ENCODE measurements around the gene ATOSA.

ATOSA gene

GRCh38 chr15:52652984-52653383 is 26.2 kb downstream of the ATOSA start:
- DNase-seq (ENCODE audit: low read depth), result no peak
- H3K4me3 ChIP-seq (ENCODE audit: low read depth, low read length), result no peak overlapping the region

DNA sequence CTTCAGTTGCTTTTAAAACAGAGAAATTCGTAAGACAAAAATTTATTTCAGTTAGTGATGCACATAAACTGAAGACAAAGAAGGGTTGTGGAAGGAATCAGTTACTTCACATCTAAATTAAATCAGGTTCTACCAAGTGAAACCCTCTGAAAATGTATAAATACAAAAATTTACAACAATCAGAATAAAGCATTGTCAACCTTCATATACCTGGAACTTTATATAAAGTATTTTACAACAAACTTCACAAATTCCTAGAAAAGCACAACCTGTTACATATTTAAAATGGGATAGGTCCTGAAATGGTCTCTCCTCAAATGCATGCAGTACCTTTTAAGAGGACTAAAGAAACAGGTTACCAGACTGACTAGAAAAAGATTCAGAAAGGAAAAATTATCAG is 26.9 kb downstream of the ATOSA start:
- DNase-seq (ENCODE audit: low read depth), result no peak
- no peak overlapping the region for H3K4me3 ChIP-seq (ENCODE audit: low read depth, low read length)
- TF ChIP-seq, protein P1, sequence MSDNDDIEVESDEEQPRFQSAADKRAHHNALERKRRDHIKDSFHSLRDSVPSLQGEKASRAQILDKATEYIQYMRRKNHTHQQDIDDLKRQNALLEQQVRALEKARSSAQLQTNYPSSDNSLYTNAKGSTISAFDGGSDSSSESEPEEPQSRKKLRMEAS (IDR thresholded peaks at IDR 0.05; ENCODE audit: low read depth, low read length), result no peak
- TF ChIP-seq POLR2A (IDR thresholded peaks at IDR 0.05; ENCODE audit: extremely low read depth, insufficient read length) (no peak), MYC (IDR thresholded peaks at IDR 0.05; ENCODE audit: low read depth, low read length) (no peak)
- TF ChIP-seq, protein P2, sequence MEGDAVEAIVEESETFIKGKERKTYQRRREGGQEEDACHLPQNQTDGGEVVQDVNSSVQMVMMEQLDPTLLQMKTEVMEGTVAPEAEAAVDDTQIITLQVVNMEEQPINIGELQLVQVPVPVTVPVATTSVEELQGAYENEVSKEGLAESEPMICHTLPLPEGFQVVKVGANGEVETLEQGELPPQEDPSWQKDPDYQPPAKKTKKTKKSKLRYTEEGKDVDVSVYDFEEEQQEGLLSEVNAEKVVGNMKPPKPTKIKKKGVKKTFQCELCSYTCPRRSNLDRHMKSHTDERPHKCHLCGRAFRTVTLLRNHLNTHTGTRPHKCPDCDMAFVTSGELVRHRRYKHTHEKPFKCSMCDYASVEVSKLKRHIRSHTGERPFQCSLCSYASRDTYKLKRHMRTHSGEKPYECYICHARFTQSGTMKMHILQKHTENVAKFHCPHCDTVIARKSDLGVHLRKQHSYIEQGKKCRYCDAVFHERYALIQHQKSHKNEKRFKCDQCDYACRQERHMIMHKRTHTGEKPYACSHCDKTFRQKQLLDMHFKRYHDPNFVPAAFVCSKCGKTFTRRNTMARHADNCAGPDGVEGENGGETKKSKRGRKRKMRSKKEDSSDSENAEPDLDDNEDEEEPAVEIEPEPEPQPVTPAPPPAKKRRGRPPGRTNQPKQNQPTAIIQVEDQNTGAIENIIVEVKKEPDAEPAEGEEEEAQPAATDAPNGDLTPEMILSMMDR (IDR thresholded peaks at IDR 0.05; ENCODE audit: low read depth, low read length), result no peak

More at GRCh38 chr15:52652984-52653383, 26.2 kb downstream of the ATOSA start:
- TF ChIP-seq MYC (IDR thresholded peaks at IDR 0.05; ENCODE audit: low read depth, low read length), result no peak
- TF ChIP-seq, protein P1 (IDR thresholded peaks at IDR 0.05; ENCODE audit: low read depth, low read length), result no peak
- TF ChIP-seq POLR2A (IDR thresholded peaks at IDR 0.05; ENCODE audit: extremely low read depth, insufficient read length), result no peak
- TF ChIP-seq, protein P2 (IDR thresholded peaks at IDR 0.05; ENCODE audit: low read depth, low read length), result no peak

- no peak for TF ChIP-seq POLR2A (IDR thresholded peaks at IDR 0.05; ENCODE audit: extremely low read depth, insufficient read length)
- TF ChIP-seq, protein P1 (IDR thresholded peaks at IDR 0.05; ENCODE audit: low read depth, low read length), result no peak
- TF ChIP-seq, protein P2 (IDR thresholded peaks at IDR 0.05; ENCODE audit: low read depth, low read length), result no peak
- no peak for TF ChIP-seq MYC (IDR thresholded peaks at IDR 0.05; ENCODE audit: low read depth, low read length)
- DNase-seq (ENCODE audit: low read depth), result peak; percentile 7
- H3K4me3 ChIP-seq (ENCODE audit: low read depth, low read length), result no peak overlapping the region
These were observed 27.3 kb downstream of the ATOSA start for GRCh38 chr15:52651868-52652267.

DNA sequence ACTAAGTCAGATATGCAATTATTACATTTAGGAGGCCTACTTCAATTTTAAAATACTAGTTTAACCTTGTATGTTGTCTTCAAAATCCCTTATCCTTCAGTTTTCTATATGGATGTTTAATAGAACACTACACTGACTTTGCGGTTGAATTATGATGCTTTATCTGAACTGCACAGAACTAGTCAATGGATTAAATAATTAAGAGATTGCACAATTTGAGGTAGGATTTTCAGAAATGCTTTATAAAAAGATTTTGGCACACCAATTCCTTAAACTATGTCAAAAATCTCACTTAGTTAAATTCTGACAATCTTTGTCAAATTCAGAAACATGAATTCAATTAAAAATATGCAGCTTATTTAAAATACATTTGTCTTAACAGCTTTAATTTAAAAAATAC is 28.1 kb downstream of the ATOSA start:
- no peak overlapping the region for H3K4me3 ChIP-seq (ENCODE audit: low read depth, low read length)
- TF ChIP-seq POLR2A (IDR thresholded peaks at IDR 0.05; ENCODE audit: extremely low read depth, insufficient read length), result no peak
- TF ChIP-seq, protein P2 (IDR thresholded peaks at IDR 0.05; ENCODE audit: low read depth, low read length), result no peak
- TF ChIP-seq MYC (IDR thresholded peaks at IDR 0.05; ENCODE audit: low read depth, low read length), result no peak
- DNase-seq (ENCODE audit: low read depth), result no peak

DNA sequence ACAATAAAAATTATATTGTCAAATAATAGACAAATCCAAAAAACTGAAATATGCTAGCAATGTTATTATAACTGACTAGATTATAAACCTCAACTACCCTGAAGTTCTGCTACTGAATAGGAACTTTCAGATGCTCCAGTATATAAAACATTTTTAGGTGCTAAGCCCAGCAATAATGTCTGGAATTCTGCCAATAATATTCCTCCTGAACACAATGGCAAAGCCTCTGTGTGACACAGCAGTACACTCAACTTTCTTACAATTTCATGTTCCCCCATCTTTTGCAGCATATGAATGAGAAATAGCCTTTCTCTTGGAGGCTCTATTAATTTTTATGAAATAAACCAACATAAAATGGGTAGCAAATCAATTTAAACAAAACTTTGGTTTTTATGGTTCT is 29.5 kb downstream of the ATOSA start:
- no peak for DNase-seq (ENCODE audit: low read depth)
- H3K4me3 ChIP-seq (ENCODE audit: low read depth, low read length), result no peak overlapping the region
- TF ChIP-seq MYC (IDR thresholded peaks at IDR 0.05; ENCODE audit: low read depth, low read length) (no peak), POLR2A (IDR thresholded peaks at IDR 0.05; ENCODE audit: extremely low read depth, insufficient read length) (no peak)
- TF ChIP-seq, protein P2 (IDR thresholded peaks at IDR 0.05; ENCODE audit: low read depth, low read length), result no peak
- TF ChIP-seq, protein P1 (IDR thresholded peaks at IDR 0.05; ENCODE audit: low read depth, low read length), result no peak

DNA sequence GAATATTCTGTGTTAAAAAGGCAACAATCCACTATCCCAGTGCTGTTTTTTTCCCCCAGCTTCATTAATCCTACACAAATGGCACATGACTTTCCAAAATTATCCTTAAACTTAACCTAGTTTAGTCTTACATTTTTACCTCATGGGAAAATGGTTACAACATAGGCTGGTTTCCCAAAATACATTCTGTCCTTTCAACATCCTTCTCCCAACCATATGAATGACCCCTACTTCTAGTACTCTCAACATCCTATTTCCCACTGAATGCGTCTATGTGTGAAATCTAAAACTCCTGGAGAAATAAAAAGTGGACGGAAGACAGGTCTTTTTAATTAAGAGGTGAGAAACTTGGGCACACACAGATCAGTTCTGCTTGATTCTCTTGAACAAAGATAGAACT is 33.3 kb downstream of the ATOSA start:
- no peak for DNase-seq (ENCODE audit: low read depth)
- H3K4me3 ChIP-seq (ENCODE audit: low read depth, low read length), result no peak overlapping the region
- TF ChIP-seq, protein P2 (IDR thresholded peaks at IDR 0.05; ENCODE audit: low read depth, low read length), result no peak
- TF ChIP-seq, protein P1 (IDR thresholded peaks at IDR 0.05; ENCODE audit: low read depth, low read length), result no peak
- TF ChIP-seq MYC (IDR thresholded peaks at IDR 0.05; ENCODE audit: low read depth, low read length), result no peak
- no peak for TF ChIP-seq POLR2A (IDR thresholded peaks at IDR 0.05; ENCODE audit: extremely low read depth, insufficient read length)
